ENCODE results near the gene ACSL1.
"Not testable (repeated sequence)": the region's sequence is repeated elsewhere in the genome, so short reads cannot be mapped to it uniquely, and the experiment has no call there.

ACSL1 gene

GRCh38 chr4:184839075-184839399 is 13.3 kb upstream of the ACSL1 start:
- not testable (repeated sequence) for DNase-seq (ENCODE audit: low spot score)

DNA sequence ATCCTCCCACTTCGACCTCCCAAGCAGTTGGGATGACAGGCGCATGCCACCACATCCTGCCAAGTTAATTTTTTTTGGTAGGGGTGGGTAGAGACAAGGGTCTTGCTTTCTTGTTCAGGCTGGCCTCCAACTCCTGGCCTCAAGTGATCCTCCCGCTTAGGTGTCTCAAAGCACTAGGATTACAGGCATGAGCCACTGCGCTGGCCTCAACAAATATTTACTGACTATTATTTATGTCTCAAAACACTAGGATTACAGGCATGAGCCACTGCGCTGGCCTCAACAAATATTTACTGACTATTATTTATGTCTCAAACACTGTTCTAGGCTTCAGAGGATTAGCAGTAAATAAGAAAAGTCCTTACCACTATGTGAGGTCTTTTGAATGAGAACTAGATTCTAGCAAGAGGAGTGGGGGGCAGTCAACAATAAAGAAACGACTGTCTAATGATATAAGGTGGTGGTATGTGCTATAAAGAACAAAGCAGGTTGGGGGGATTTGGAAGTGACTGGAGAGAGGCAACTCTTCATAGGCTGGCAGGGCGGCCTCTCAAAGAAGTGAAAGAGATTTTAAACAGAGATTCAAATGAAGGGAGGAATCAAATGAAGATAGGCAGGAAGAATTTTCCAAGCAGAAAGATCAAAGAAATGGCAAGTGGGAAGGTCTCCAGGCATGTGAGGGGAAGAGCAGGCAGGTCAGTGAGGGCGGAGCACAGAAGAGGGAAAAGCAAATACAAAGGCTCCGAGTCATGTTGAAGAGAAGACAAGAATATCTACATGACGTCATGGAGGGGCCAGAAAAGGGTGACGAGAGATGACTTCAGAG is 12.7 kb upstream of the ACSL1 start:
- no peak for DNase-seq (ENCODE audit: low spot score)

DNA sequence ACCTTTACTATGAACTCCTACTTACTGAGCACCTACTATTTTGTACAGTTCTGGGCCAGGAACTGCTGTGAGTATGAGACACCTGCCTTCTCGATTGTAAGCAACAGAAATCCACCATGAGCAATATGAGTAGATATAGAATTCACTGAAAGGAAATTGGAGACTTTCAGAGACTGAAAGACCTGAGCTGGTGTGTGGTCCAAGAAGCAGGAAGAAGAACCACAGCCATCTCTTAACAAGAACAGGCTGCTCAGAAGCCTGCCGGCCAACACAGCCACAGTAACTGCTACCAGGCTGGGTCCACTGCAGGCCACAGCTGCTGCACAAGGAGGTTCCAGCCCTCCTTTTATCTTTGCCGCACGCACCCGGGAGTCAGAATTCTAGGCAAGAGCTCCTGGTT is 10.8 kb upstream of the ACSL1 start:
- DNase-seq (ENCODE audit: low spot score), result no peak

DNA sequence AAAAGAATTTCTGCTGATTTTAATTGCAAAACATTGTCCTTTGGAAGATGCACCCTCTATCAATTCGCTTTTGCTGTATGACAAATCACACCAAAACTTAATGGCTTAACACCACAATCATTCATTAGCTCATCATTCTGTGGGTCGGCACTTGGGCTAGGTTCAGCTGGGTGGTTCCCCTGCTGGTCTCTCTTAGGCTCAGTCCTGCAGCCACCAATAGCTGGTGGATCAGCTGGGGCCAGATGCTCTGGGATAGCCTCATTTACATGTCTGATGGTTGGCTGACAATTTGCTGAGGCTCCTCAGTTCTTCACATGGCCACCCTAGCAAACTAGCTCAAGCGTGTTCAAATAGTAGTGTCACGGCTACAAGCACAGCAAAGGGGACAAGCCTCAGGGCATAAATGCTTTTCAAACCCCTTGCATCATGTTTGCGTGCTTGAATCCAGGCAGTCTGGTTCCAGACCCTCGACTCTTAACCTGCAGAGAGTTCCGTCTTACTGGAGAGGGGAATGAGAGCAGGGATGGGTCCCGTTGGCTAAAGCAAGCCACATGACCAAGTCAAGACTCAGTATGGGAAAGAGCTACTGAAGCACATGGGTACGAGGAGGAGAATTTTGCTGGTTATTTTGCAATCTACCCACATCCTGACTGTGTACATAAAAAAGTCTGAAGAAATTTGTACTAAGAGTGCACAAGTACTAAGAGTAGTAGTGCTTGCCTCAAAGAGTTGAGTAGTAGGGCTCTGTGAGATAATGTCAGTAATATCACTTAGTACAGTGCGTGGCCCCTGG is 7.5 kb upstream of the ACSL1 start:
- DNase-seq (ENCODE audit: low spot score), result no peak

DNA sequence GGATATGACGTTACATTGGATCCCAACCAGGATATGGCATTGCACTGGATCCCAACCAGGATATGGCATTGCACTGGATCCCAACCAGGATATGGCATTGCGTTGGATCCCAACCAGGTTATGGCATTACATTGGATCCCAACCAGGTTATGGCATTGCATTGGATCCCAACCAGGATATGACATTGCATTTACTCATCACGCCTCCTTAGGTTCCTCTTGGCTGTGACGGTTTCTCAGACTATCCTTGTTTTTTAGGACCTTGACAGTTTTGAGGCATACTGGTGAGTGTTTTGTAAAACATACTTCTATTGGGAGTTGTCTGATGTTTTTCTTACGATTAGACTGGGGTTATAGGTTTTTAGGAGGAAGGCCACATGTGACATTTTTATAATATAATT is 5.4 kb upstream of the ACSL1 start:
- no peak for DNase-seq (ENCODE audit: low spot score)

DNA sequence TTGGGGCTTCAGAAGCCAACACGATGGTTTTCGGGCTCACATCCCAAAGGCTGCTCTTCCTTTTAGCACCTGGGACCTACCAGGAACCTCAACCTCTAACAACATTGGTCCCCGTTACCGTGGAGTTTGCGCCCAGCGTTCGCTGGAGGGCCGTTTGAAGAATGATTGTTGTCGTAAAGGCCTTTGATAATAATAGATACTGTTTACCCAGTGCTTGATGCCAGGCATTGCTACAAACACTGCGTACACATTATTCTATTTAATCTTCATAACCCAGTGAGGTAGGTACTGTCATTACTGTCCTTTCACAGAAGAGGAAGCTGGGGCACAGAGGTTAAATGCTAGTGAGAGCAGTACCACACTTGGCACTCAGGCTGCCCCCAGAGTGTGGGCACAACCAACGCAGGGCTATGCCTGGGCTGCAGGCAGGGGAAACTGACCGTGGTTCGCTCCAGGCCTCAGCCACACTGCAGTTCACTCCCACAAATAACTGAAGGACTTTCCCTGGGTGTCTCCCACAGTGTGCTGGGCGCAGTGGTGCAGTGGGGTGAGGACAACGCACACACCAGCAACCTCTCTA is 1.0 kb upstream of the ACSL1 start:
- no peak for DNase-seq (ENCODE audit: low spot score)

GRCh38 chr4:184825141-184825895 is 450 bp downstream of the ACSL1 start:
- peak; percentile 23 for DNase-seq (ENCODE audit: low spot score)

DNA sequence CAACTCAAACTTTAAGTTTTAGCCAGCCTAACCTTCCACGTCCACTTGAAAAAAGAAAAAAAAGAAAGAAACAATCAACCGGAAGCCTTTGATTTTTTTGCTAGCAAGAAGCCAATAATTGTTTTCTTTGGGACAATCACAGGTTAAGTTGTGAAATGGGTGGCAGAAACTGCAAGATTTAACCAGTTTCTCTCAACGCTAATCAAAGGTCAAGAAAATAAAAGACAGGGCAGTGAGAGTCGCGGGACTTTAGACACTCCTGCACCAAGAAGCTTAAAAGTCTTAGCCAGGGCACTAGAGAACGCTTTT is 1.0 kb downstream of the ACSL1 start:
- DNase-seq (ENCODE audit: low spot score), result no peak

DNA sequence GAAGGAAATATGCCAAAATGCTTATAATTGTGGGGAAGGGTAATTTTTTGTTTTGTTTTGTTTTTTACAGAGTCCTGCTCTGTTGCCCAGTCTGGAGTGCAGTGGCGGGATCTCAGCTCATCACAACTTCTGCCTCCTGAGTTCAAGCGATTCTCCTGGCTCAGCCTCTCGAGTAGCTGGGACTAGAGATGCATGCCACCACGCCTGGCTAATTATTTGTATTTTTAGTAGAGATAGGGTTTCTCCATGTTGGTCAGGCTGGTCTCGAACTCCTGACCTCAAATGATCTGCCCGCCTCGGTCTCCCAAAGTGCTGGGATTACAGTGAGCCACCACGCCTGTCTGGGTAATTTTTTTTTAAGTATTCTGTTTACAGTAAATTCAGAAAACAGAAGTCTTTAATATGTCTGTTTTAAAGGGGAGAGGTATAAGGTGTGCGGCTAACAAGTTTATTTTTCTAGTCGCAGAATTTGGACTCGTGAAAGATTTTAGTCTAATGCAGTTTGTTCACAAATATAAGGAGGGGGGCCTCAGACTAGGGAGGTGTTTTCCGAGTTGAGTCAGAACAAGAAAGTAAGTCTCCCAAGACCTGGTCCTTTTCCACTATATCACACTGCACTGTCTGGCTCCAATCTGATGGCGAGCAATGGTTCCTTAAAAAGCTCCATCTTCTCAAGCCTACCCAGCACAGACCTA is 1.5 kb downstream of the ACSL1 start:
- DNase-seq (ENCODE audit: low spot score), result no peak

- no peak for DNase-seq (ENCODE audit: low spot score)
Measured at GRCh38 chr4:184823014-184823413, 2.8 kb downstream of the ACSL1 start.

GRCh38 chr4:184822356-184822755 is 3.4 kb downstream of the ACSL1 start:
- no peak for DNase-seq (ENCODE audit: low spot score)

GRCh38 chr4:184821242-184821641 is 4.5 kb downstream of the ACSL1 start:
- DNase-seq (ENCODE audit: low spot score), result no peak

DNA sequence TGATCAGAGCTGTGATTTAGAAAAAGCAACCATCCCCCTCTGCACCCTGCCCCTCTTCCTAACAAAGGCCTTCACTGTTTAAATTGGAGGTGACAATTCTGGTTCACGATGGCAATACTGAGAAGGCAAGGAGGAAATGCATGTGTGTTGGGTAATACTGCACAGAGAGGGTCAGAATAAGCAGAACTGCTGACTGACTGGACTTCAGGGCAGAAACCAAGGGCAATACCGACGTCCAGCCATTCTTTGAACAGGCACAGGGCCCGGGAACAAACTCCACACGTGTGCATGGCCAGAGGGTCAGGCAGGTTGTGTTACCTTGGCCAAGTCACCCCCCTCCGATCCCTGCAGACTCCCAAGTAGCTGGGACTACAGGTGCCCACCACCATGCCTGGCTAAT is 6.0 kb downstream of the ACSL1 start:
- no peak for DNase-seq (ENCODE audit: low spot score)

DNA sequence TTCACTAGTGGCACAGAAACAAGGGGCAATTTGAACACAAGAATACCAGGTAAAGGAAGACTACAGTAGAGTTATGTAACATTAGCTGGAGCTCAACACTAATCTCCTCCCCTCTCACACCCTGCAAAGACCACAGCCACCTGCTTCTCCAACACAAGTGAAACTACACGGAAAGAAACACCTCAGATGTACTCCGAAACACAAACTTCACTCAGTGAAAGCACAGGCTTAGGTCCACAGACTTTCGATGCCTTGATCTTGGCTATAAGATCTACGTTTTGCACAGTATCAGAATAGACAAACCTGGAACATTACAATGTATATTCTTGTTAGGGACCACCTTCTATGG is 7.6 kb downstream of the ACSL1 start:
- DNase-seq (ENCODE audit: low spot score), result no peak

DNA sequence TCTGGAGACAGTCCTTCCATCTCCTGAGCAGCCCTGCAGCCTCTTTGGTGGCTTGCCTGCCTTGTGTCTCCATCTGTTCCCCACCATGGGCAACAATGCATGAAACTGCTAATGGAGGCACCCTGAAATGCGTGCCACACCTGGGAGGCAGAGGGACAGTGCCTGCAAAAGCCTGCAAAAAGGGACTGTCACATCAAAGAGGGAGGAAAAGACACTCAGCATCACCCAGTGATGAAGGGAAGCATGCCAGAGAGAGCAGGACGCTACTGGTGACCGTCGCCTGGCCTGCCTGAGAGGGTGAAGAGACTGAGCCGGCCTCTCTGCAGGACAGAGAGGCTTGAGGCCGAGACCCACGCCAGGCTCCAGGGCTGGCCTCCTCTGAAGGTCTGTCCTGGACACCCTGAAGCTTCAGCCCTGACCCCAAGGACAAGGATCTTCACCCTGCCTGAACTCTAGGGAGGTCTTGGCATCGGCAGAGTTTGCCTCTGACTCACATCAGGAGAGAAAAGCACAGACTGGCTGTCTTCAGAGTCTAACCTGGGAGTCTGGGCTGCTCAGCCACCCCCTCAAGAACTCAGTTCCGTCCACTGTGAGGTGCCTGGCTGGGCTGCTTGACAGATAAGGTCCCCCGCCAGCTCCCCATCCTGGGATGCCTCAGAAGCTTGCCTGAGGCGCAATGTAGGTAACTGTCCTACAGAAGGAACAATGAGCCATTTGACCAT is 8.1 kb downstream of the ACSL1 start:
- no peak for DNase-seq (ENCODE audit: low spot score)

GRCh38 chr4:184816962-184817361 is 8.8 kb downstream of the ACSL1 start:
- no peak for DNase-seq (ENCODE audit: low spot score)

- DNase-seq (ENCODE audit: low spot score), result peak; percentile 71
Measured at GRCh38 chr4:184815046-184815877, 10.5 kb downstream of the ACSL1 start.

DNA sequence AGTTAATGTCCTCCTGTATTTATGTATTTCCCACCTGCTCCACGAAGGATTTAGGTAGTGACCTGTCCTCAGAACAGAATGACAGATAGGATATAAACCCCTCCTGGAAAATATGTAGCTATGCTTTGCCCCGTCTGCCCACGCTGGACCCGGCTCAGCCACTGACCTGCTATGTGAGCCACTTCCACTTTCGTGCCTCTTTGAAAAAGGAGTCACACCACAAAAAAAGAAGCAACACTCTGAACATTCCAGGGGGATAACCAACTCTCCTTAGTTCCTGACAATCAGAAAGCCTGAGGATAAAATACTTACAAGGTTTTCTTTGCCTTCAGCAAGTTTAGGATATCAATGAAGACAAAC is 11.1 kb downstream of the ACSL1 start:
- DNase-seq (ENCODE audit: low spot score), result no peak

DNA sequence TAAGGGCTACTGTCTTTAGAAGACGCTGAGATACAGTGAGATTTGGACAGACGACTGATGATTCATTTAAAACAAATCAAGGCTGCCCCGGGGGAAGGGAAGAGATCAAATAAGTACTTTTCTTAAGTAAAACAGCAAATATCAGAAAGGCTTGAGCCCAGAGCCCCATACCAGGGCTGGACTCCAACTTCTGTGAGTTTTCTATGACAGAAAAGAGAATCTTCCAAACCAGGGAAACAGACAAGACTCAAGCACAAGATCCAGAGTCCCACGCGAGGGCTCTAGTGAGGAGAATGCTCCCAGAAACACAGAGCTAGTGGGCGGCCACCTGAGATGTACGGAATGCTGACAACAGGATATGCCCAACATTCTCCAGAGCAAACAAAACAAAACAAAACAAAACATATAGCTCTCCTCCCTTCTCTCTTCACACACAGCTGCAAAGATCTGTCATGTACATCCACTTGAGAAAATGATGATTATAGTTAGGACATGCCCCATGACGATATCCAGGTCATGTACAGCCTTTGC is 13.1 kb downstream of the ACSL1 start:
- DNase-seq (ENCODE audit: low spot score), result no peak

- DNase-seq (ENCODE audit: low spot score), result no peak
Measured at GRCh38 chr4:184812199-184812542, 13.6 kb downstream of the ACSL1 start.

All from cerebellar cortex (tissue), 1 donor.